GM19328 (cell line): ENCODE results near the gene SRC.

Experiments
- ATAC-seq: cut with Tn5 transposase; IDR thresholded peaks from one replicate; pipeline ENCODE4 v1.9.1; 2021; ENCODE audit warnings: mild to moderate bottlenecking, moderate library complexity; ENCODE audit not compliant: unreplicated experiment

The SRC gene

GRCh38 chr20:37407573-37408002 lies 61.6 kb downstream of the SRC start:
- ATAC-seq = no peak

GRCh38 chr20:37408302-37409193 lies 62.6 kb downstream of the SRC start:
- ATAC-seq = no peak

GRCh38 chr20:37411408-37412219 lies 65.7 kb downstream of the SRC start:
- ATAC-seq = no peak

GRCh38 chr20:37413023-37413334 lies 67.0 kb downstream of the SRC start:
- ATAC-seq = no peak

GRCh38 chr20:37413379-37413778 lies 67.4 kb downstream of the SRC start:
- ATAC-seq = no peak

- no peak for ATAC-seq
Measured at GRCh38 chr20:37414224-37415035, 68.5 kb downstream of the SRC start.

GRCh38 chr20:37415118-37416085 lies 69.5 kb downstream of the SRC start:
- ATAC-seq = no peak

- ATAC-seq = no peak
Measured at GRCh38 chr20:37416100-37416847, 70.3 kb downstream of the SRC start.

GRCh38 chr20:37416848-37417616 lies 71.1 kb downstream of the SRC start:
- no peak for ATAC-seq

- ATAC-seq = no peak
Measured at GRCh38 chr20:37417617-37418467, 71.9 kb downstream of the SRC start.

GRCh38 chr20:37418591-37419109 lies 72.7 kb downstream of the SRC start:
- no peak for ATAC-seq

- ATAC-seq = no peak
Measured at GRCh38 chr20:37419307-37419706, 73.4 kb downstream of the SRC start.

- no peak for ATAC-seq
Measured at GRCh38 chr20:37419774-37420542, 74.0 kb downstream of the SRC start.

- ATAC-seq = no peak
Measured at GRCh38 chr20:37420610-37421009, 74.7 kb downstream of the SRC start.

- ATAC-seq = no peak
Measured at GRCh38 chr20:37421060-37421905, 75.3 kb downstream of the SRC start.

GRCh38 chr20:37421988-37422387 lies 76.0 kb downstream of the SRC start:
- ATAC-seq = no peak
